Stimulated activated CD4-positive, alpha-beta T cell treated with anti-CD3 and anti-CD28 coated beads, Interleukin-1b, Interleukin-23, amount 100 ng/mL, for 4 hours (primary cell): ENCODE data around the gene DDX49.

Source experiments
- DNase-seq, 2 donors: peaks; one replicate each; pipeline ENCODE4 v3.0.0-alpha.2; 2020; ENCODE audit warnings: low read depth in 2 of 2

The DDX49 gene

DNA sequence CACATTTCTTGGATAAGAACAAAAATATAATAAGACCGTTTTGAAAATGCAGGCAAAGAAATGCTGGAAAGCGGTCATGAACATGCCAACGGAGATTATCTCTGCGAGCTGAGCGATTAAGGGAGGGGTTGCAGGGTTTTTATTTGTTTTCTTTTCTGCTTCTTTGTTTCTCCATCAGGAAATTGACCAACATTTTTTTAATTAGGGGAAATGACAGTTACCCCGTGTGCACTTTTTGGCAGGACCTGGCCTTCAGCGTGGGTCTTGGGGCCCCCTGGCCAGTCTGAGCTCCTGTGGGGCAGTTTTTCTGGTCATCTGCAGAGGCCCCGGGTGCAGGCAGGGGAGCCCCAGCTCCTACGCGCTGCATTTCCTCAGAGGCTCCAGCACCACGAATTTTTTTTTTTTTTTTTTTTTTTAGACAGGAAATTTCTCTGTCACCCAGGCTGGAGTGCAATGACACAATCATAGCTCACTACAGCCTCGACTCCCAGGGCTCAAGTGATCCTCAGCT lies 52.8 kb downstream of the DDX49 start:
- DNase-seq: no peak

DNA sequence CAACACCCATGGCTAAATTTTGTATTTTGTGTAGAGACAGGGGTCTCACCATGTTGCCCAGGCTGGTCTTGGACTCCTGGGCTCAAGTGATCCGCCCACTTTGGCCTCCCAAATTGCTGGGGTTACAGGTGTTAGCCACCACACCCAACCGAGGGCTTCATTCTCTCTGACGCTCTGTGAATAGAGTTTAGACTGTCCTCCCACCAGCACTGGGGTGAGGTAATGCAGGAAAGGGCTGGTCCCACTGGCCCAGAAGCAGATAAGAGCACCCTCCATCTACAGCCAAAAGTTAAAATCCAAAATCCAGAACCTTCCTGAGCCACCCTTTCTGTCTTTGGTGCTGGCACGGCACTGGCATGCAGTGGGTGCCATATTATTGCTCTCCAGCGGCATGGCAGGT lies 53.3 kb downstream of the DDX49 start:
- DNase-seq: no peak

DNA sequence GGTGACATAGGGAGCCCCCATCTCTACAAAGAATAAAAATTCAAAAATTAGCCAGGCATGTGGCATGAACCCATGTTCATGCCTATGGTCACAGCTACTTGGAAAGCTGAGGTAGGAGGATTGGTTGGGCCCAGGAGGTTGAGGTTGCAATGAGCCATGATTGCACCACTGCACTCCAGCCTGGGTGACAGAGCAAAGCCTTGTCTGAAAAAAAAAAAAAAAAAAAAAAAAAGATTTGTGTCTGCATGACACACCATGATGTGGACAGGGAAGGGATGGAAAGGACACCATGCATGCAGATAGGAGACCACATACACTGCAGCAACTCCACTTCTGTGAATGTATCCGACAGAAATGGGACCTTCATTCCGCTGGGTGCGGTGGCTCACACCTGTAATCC lies 55.5 kb downstream of the DDX49 start:
- no peak for DNase-seq

DNA sequence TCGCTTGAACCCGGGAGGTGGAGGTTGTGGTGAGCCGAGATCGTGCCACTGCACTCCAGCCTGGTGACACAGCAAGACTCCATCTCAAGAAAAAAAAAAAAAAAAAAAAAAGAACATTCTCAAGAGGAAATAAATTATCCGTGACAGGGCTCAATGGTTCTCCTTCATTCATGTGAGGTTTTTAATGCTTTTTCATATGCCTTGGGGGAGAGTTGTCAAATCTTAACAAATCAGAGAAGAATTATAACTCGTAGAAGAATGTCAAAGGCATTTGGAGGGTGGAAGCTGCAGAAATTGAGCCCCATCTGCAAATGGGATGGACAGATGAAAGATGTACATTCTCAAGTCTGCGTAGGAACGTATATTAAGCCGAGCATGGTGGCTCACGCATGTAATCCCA lies 56.4 kb downstream of the DDX49 start:
- no peak for DNase-seq
